Mononuclear cell (primary cell): ENCODE data around the gene COX7B2. TPM values are rescaled to one million over a fixed set of nuclear protein-coding genes. Genes with fewer than 3 reads are reported as not detected.

Source experiments
- H3K27me3 ChIP-seq: 2 replicates; pipeline ENCODE4 v1.6.0; 2011; ENCODE audit warnings: low read length, control low read depth; ENCODE audit not compliant: insufficient read depth
- H3K4me1 ChIP-seq: 2 replicates; pipeline ENCODE4 v1.5.1; 2011; ENCODE audit warnings: mild to moderate bottlenecking, low read length, control low read depth; ENCODE audit not compliant: insufficient read depth
- H3K4me3 ChIP-seq: 2 replicates; pipeline ENCODE4 v1.5.1; 2011; ENCODE audit warnings: mild to moderate bottlenecking, low read length, moderate library complexity
- H3K9me3 ChIP-seq: 2 replicates; pipeline ENCODE4 v1.5.1; 2011; ENCODE audit warnings: low read depth, mild to moderate bottlenecking, control low read depth, low read length
- total RNA-seq: library from RNA; depleted of rRNA; stranded (reverse); fragments of >200 nt; gene quantifications from one replicate; pipeline ENCODE4 v1.2.3, GENCODE V29; 2012

COX7B2 gene
- total RNA-seq, 1 donor, result not detected

GRCh38 chr4:46844325-46844917 lies 64.6 kb downstream of the COX7B2 start:
- no peak overlapping the region for H3K4me3 ChIP-seq
- H3K9me3 ChIP-seq, result no peaks in the 10 kb centered on the region
- no peaks in the 10 kb centered on the region for H3K4me1 ChIP-seq
- no peaks in the 10 kb centered on the region for H3K27me3 ChIP-seq

DNA sequence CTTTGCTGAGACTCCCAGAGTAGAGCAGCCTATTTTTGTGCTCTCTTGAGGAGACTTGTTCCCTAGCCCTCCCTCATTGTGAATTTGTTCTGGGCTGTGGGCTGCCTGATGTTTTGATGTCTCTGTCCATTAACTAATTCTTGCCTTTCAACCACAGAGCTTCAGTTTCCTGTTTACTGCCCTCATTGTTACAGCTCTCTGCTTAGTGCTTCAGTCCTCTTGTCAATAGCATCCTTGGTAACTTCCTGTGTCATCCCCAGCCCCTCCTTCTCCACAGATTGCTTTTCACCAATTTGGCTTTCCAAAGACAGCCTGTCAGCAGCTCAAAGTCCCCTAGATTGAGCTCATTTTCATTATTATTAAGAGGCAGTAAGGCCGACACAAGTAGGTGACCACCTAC lies 69.9 kb downstream of the COX7B2 start:
- no peaks in the 10 kb centered on the region for H3K27me3 ChIP-seq
- H3K4me1 ChIP-seq, result no peaks in the 10 kb centered on the region
- H3K9me3 ChIP-seq, result no peaks in the 10 kb centered on the region
- H3K4me3 ChIP-seq, result no peak overlapping the region

DNA sequence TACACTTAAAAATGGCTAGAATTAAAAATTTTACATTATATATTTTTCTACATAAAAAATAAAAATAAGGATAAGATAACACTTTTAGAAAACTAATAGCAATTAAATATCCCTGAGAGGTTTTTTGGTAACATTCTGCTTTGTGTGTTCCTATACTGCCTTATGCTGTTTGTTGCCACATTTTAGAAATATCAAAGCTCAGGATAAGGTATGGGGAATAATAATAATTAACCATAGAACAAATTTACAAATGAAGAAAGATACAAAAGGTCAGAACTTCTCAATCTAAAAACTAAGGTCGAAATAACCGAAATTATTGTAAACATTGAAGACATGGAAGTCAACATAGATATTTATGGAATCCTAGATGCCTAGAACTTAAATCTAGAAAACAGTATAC lies 71.4 kb downstream of the COX7B2 start:
- Histone ChIP-seq H3K9me3 (no peaks in the 10 kb centered on the region), H3K4me1 (no peaks in the 10 kb centered on the region), H3K27me3 (no peaks in the 10 kb centered on the region), H3K4me3 (no peak overlapping the region)

DNA sequence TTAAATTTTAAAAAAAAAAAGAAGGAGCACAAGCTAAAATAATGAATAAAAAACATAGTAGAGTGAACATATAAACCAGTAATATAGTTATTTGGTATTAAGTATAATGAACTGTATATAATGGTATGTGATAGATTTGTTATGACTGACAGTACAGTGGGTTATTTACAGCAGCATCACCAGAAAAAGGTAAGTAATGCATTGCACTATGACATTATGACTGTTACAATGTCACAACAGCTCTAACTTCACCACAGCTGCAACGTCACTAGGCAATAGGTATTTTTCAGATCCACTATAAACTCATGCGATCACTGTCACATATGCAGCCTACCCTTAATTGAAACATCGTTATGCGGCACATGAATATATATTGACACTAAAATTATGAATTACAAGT lies 72.5 kb downstream of the COX7B2 start:
- Histone ChIP-seq H3K4me3 (no peak overlapping the region), H3K27me3 (no peaks in the 10 kb centered on the region), H3K4me1 (no peaks in the 10 kb centered on the region), H3K9me3 (no peaks in the 10 kb centered on the region)

GRCh38 chr4:46830971-46831454 lies 78.0 kb downstream of the COX7B2 start:
- H3K27me3 ChIP-seq, result no peaks in the 10 kb centered on the region
- no peaks in the 10 kb centered on the region for H3K9me3 ChIP-seq
- no peak overlapping the region for H3K4me3 ChIP-seq
- H3K4me1 ChIP-seq, result no peaks in the 10 kb centered on the region

DNA sequence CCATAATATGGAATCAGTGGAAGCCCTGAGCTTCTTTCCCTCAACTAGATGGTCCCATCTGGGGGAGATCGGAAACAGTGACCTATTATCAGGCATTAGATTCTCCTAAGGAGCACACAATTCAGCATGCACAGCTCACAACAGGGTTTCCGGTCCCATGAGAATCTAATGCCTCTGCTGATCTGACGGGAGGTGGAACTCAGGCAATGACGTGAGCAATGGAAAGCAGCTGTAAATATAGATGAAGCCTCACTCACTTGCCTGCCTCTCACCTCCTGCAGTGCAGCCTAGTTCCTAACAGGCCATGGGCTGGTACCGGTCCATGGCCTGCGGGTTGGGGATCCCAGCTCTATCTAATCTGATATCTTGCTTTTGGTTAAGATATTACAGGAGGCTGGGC lies 88.9 kb downstream of the COX7B2 start:
- H3K4me1 ChIP-seq, result no peaks in the 10 kb centered on the region
- H3K4me3 ChIP-seq, result no peak overlapping the region
- H3K9me3 ChIP-seq, result no peaks in the 10 kb centered on the region
- H3K27me3 ChIP-seq, result no peaks in the 10 kb centered on the region

GRCh38 chr4:46819095-46819494 lies 90.0 kb downstream of the COX7B2 start:
- no peaks in the 10 kb centered on the region for H3K27me3 ChIP-seq
- H3K4me3 ChIP-seq, result no peak overlapping the region
- H3K4me1 ChIP-seq, result no peaks in the 10 kb centered on the region
- H3K9me3 ChIP-seq, result no peaks in the 10 kb centered on the region

DNA sequence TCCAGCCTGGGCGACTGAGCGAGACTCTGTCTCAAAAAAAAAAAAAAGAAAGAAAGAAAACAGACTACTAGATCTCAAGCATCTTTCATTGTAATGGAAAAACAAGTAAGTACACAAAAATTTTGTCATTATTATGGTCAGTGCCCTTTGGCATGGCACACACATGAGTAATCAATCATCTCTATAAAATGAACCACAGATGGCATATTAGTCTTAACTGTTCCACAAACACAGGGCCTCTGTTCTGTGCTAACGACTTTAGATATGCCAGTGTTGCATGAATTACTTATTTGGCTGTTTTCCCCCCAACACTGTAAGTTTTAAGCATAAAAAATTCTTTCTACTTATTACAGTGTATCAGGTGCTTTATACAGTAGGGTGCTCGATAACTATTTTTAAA lies 90.4 kb downstream of the COX7B2 start:
- H3K4me3 ChIP-seq, result no peak overlapping the region
- no peaks in the 10 kb centered on the region for H3K9me3 ChIP-seq
- H3K4me1 ChIP-seq, result no peaks in the 10 kb centered on the region
- no peaks in the 10 kb centered on the region for H3K27me3 ChIP-seq

DNA sequence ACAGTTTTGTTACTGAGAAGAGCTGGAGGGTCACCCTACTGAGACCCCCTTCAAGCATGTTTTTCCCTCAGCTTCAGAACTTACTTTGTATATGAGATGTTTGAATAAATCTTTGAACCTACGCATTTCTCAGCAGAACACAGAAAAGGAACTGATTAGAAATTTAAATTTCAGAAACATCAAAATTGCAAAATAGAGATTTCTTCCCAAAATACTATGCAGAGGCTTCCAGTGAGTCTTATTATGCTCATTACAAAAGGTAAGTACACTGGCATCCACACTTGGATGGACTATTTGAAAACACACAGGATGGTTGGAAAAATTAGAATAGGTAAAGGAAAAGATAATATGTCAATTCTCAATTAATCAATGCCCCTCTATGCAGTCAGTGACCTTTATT lies 91.2 kb downstream of the COX7B2 start:
- Histone ChIP-seq H3K27me3 (no peaks in the 10 kb centered on the region), H3K4me1 (no peaks in the 10 kb centered on the region), H3K4me3 (no peak overlapping the region)

DNA sequence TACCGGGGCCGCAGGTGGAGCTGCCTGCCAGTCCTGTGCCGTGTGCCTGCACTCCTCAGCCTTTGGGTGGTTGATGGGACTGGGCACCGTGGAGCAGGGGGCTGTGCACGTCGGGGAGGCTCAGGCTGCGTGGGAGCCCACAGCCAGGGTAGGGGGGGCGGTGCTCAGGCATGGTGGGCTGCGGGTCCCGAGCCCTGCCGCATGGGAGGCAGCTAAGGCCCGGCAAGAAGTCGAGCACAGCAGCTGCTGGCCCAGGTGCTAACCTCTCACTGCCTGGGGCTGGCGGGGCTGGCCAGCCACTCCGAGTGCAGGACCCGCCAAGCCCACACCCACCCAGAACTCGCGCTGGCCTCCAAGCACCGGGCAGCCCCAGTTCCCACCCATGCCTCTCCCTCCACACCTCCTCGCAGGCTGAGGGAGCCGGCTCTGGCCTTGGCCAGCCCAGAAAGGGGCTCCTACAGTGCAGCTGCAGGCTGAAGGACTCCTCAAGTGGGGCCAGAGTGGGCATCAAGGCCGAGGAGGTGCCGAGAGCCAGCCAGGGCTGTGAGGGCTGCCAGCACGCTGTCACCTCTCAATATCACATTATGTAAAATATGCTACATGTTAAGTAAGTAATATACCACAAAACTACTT lies 104.1 kb downstream of the COX7B2 start:
- H3K27me3 ChIP-seq, result no peaks in the 10 kb centered on the region
- no peak overlapping the region for H3K4me3 ChIP-seq
- no peaks in the 10 kb centered on the region for H3K9me3 ChIP-seq
- H3K4me1 ChIP-seq, result no peaks in the 10 kb centered on the region

More for the DNA sequence above, 91.2 kb downstream of the COX7B2 start:
- no peaks in the 10 kb centered on the region for H3K9me3 ChIP-seq

GRCh38 chr4:46793036-46793435 lies 116.0 kb downstream of the COX7B2 start:
- Histone ChIP-seq H3K27me3 (no peaks in the 10 kb centered on the region), H3K4me3 (no peak overlapping the region), H3K4me1 (no peaks in the 10 kb centered on the region), H3K9me3 (no peaks in the 10 kb centered on the region)

DNA sequence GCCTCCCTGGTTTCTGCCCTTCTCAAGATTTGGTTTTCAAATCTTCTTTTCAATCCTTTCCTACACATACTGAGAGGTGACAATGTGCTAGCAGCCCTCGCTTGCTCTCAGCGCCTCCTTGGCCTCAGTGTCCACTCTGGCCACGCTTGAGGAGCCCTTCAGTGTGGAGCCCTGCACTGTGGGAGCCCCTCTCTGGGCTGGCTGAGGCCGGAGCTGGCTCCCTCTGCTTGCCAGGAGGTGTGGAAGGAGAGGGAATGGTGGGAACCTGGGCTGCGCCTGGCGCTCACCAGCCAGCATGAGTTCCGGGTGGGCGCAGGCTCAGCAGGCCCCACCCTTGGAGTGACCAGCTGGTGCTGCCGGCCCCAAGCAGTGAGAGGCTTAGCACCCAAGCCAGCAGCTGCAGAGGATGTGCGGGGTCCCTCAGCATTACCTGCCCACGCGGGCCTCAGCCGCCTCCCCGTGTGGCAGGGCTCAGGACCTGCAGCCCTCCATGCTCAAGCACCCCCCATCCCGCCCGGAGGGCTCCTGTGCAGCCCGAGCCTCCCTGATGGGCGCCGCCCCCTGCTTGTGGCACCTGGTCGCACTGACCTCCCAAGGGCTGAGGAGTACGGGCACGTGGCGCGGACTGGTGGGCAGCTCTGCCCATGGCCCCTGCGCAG lies 127.5 kb downstream of the COX7B2 start:
- Histone ChIP-seq H3K9me3 (no peaks in the 10 kb centered on the region), H3K27me3 (no peaks in the 10 kb centered on the region), H3K4me1 (no peaks in the 10 kb centered on the region), H3K4me3 (no peak overlapping the region)

DNA sequence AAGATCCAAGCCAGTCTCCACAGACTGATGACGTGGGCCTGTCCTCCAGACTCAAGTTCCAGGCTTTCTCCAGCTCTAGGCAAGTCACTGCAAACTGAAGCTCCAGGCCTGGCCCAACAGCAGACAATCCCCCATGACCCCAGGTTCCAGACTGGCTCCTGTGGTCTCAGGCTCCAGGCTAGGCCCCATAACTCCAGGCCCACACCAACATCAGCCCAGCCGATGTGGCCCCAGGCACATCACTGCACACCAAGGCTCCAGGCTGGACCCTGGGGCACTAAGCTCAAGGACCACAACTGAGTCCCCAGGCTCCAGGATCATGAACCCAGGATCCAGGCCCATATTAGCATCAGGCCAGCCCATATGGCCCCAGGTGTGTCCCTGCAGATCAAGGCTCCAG lies 143.6 kb downstream of the COX7B2 start:
- H3K9me3 ChIP-seq, result no peaks in the 10 kb centered on the region
- no peak overlapping the region for H3K4me3 ChIP-seq
- no peaks in the 10 kb centered on the region for H3K27me3 ChIP-seq
- no peaks in the 10 kb centered on the region for H3K4me1 ChIP-seq

- H3K4me1 ChIP-seq, result no peaks in the 10 kb centered on the region
- no peaks in the 10 kb centered on the region for H3K27me3 ChIP-seq
- no peaks in the 10 kb centered on the region for H3K9me3 ChIP-seq
- H3K4me3 ChIP-seq, result no peak overlapping the region
These were observed 179.0 kb downstream of the COX7B2 start for GRCh38 chr4:46730075-46730474.

DNA sequence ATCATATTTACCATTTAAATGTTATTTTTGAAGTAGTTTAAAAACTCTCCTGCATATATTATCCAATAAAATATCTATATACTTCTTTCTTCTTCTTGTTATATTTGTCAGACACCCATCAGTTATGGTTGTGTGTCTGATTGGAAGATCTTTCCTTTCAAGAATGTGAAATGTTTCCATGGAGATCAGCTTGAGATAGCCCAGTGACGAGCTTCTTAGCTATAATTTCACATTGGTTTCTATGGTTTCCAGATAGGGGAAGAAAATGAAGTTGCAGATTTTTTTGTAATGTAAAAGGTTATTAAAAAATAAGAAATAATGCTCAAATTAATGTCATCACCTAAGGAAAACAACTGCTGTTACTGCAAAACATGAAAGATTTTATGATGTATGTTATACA lies 189.0 kb downstream of the COX7B2 start:
- no peaks in the 10 kb centered on the region for H3K4me1 ChIP-seq
- no peaks in the 10 kb centered on the region for H3K9me3 ChIP-seq
- no peaks in the 10 kb centered on the region for H3K27me3 ChIP-seq
- H3K4me3 ChIP-seq, result no peak overlapping the region

- Histone ChIP-seq H3K9me3 (no peaks in the 10 kb centered on the region), H3K4me3 (no peak overlapping the region), H3K4me1 (no peaks in the 10 kb centered on the region), H3K27me3 (no peaks in the 10 kb centered on the region)
These were observed 191.1 kb downstream of the COX7B2 start for GRCh38 chr4:46717950-46718349.
